Astrocyte (in vitro differentiated cells and primary cell): ENCODE measurements around the gene PRKAG2.

Experiments
- EZH2 ChIP-seq: IDR thresholded peaks from 2 replicates; pipeline ENCODE4 v1.6.1; 2012; ENCODE audit warnings: mild to moderate bottlenecking, low read length, inconsistent platforms; ENCODE audit not compliant: insufficient read depth
- TF ChIP-seq, protein P1 (sequence below): IDR thresholded peaks from 2 replicates; pipeline ENCODE4 v1.5.1; 2011; ENCODE audit warnings: low read depth, mild to moderate bottlenecking, inconsistent platforms, low read length, moderate library complexity; ENCODE audit not compliant: insufficient read depth

DNA sequence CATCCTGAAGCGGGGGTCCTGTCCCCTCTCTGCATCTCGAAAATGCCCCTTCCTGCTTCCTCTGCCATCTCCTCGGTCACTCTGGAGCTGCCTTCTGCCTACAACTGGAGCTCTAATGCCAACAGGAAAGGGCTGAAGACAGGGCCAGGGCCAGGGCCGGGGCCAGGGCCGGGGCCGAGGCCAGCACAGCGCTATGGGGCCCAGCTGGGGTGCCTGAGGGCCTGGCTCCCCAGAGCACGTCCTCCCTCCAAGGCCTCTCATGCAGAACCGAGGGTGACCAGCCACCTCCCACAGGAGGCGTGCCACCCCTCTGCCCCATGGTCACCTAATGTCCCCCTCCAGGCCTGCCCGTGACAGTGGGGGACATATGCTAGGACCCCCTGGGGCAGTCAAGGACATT, 155.7 kb downstream of the PRKAG2 start:
- TF ChIP-seq, protein P1, sequence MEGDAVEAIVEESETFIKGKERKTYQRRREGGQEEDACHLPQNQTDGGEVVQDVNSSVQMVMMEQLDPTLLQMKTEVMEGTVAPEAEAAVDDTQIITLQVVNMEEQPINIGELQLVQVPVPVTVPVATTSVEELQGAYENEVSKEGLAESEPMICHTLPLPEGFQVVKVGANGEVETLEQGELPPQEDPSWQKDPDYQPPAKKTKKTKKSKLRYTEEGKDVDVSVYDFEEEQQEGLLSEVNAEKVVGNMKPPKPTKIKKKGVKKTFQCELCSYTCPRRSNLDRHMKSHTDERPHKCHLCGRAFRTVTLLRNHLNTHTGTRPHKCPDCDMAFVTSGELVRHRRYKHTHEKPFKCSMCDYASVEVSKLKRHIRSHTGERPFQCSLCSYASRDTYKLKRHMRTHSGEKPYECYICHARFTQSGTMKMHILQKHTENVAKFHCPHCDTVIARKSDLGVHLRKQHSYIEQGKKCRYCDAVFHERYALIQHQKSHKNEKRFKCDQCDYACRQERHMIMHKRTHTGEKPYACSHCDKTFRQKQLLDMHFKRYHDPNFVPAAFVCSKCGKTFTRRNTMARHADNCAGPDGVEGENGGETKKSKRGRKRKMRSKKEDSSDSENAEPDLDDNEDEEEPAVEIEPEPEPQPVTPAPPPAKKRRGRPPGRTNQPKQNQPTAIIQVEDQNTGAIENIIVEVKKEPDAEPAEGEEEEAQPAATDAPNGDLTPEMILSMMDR, result no peak
- no peak for TF ChIP-seq EZH2
